HG03442 (cell line): ENCODE data around the gene METTL16.

Experiments
- ATAC-seq: cut with Tn5 transposase; IDR thresholded peaks from one replicate; pipeline ENCODE4 v1.9.1; 2021; ENCODE audit warnings: mild to moderate bottlenecking, moderate library complexity; ENCODE audit not compliant: unreplicated experiment

Gene METTL16

DNA sequence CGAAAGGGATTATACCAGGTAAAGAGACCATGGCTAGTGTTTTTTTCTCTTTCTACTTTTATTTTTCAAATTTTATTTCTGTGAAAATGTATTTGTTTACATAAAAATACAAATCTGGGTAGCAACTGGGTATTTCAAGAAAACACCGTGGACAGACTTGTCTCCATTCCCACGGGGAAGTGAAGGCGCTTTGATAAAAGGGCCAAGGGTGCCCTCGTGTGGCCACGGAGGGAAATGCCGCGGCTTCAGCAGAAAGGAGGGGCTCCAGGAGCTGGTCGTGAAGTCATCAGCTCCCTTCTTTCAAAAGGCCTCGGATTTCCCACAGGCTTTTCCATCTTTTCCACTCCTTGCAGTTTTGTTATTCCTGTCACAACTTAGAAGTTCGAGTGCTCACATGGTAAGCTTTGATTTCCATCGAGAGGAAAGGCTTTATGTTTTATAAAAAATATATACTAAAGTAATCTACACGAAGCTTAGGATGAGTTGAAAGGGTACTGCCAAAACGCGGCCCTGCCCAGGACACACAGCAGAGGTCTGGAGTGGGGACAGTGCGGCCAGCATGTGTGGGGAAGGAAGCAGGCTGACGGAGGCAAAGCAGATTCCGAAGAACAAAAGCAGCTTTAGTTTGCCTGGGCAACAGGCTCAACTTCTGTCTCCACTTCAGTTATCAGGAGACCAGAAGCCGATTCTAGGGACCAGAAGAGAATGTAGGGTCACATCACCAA is 95.5 kb downstream of the METTL16 start:
- ATAC-seq = no peak

DNA sequence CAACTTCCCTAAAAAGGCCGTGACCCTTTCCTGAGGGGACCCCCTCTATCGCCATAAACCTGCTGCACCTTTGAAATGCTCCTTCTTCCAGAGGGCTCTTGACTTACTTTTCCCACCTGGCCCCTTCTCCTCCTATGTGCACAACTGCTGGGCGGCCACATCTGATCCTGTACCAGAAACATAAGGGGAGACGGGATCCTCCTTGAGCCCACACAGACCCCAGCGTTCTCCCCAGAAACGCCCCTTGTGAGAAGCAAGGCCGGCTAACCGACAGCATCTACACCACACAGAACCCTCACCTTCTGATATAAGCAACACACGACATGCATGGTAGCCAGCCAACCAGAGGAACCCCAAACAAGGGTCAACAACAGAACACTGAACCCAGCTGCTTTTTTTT is 96.6 kb downstream of the METTL16 start:
- no peak for ATAC-seq

DNA sequence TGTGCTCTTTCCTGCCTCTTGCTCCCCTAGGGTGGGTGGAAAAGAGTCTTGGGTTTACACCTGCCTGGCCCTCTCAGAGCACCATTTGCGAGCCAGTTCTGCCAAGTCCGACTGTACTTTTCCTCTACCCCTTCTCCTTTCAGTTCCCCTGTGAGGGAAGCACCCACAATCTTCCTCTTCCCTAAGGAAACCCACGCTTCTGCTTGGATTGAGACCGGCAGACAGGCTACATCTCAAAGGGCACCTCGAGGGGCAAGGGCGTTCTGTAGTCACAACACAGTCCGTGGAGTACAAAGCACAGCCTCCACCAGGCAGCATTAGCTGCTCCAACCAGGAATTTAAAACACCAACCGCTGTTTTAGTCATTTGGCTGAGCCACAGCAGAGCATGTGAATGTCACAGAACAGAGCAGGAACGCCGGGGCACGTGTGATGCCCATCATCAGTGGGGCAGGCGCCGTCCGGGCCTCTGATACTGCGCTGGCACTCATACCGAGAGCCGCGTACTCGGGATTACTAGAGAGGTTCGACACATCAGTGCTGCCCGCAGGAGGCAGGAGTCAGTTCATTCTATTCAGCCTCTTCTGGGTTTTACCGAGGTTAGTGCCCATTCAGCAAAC is 97.1 kb downstream of the METTL16 start:
- no peak for ATAC-seq

DNA sequence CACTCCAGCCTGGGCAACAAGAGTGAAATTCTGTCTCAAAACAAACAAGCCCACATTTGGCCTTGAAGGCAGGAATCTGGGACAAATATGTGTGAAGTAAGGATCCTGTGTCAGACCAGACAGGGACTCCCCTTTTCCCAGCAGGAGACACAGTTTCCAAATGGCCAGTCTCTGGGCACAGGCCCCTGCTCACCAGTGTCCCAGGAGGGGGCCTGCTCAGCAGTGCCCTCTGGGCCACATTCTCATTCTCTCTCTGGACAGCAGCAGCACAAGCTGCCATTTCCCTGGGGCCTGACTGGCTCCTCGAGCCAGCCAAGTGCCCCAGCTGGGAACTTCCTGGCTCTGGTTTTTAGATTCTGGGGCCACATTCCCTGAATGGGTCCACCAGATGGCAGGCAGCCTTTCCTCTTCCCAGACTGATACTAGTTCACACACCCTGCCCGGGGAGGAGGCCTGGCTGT is 99.1 kb downstream of the METTL16 start:
- no peak for ATAC-seq

DNA sequence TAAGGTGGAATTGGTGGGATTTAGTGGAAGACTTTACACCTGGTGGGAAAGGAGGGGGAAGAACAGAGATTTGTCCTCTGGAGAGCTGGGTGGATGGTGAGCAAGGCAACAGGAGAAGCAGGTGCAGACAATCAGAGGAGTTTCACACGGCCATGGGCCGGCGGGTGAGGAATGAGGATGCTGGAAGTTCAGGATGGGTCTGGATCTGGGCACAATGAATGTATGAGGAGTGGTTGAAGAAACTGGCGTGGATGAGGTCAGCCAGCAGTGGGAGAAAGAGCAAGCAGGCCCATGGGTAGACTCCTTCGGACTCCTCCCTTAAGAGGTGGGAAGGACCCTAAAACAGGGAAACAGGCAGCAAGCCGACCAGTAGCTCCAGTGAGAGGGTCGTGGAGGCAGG is 100.7 kb downstream of the METTL16 start:
- no peak for ATAC-seq

DNA sequence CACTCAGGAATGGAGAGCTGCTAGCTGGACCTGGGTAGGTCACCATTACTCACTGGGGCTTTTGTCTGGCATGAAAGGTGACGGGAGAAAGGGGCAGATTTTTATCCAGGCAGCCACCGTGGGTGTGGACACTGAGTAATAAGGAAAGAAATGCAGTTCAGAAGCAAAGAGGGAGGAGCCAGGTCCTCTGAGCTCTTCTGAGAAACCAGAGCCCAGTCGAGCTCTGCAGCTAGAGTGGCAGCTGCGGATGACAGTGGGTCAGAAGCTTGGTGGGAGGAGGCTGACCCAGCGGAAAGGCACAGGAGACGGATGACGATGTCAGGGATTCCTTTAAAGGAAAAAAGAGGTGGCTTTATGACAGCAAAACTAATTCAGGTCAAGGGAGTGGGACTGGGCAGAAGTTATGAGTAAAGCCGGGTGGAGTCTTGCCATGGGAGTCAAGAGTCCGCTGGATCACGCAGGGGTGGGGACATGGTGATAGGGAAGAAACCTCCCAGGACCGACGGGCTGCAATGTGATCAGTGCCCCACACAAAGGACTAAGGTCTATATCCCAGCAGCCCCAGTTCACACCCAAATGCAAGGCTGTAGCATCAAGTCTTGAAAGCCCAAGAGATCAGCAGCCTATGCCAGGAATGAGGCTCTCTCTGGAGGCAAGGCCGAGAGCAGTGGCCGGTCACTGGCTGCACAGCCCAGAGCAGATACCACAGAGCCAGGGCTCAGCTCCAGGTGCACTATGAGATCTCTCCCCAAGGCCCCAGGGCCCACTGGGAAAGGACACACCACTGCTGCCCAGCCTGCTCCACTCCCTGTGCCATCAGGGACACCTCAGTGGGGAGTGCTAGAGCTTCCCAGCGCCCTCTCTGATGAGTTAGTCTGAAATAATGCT is 104.5 kb downstream of the METTL16 start:
- no peak for ATAC-seq

DNA sequence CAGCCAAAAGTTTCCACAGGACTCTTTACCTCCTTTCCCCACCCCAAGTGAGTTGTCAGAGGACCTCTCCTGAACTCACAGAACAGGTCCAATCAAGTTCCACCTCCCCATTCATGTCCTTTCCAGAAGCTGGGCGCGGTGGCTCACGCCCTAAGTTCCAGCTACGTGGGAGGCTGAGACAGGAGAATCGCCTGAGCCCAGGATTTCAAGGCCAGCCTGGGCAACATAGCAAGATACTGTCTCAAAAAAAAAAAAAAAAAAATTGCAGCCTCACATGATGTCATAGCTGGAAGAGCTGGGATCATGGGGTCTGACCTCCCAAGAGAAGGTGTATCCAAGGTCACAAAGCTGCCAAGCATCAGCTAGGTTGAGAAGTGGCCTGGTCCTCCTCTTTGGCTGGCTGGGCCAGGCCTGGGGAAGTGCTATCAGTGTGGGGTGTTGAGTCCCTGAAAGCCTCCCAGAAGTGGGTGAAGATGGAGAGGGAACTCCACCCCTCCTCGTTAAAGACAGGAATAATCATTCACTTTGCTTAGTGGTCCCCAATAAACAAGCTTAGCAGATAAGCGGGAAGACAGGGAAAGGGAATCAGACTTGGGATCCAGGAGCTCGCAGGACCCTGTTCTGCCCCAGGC is 105.3 kb downstream of the METTL16 start:
- no peak for ATAC-seq

DNA sequence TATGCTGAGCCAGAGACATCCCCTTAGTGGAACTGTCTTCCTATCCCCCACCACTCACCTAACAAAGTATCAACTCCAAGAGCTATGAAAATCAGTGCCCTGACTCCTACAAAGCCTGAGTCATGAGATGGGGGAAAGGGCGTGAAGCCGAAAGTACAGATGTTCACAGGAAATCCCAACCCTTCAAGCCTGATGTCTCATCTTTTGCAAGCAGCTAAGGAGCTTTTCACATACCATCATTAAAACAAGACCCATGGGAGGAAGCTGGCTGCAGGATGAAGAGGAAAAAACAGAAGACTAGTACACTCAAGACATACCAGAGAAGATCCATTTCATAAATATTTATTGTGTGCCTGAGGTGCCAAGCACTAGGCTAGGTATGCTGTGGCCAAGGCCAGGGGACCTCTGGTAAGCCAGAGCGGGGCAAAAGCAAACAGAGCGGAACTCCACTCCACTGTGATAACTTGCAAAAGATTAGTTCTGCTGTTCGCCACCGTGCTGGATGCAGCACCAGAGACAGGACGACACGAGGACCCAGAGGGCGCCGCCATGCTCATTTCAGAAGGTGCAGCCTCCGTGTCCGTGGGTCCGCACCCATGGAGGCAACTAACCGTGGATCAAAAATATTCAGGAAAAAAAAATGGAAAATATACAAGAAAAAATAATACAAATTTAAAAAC is 106.3 kb downstream of the METTL16 start:
- no peak for ATAC-seq

DNA sequence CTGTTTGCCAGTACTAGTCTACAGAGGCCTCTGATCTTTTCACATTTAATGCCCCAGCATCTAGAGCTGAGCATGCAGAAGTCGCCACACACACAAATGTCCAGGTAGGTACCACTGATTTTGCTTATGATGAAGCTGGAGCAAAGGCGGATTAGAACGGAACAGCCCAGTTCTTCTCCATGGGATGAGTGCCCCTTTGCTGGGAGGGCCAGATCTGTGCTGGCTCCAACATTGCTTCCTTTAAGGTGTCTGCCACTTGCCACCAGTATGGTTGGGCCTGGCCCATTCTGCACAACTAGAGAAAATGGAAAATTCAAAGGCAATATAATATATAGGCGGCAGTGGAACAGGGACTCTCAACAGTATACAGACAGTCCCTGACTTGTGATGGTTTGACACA is 108.6 kb downstream of the METTL16 start:
- no peak for ATAC-seq

DNA sequence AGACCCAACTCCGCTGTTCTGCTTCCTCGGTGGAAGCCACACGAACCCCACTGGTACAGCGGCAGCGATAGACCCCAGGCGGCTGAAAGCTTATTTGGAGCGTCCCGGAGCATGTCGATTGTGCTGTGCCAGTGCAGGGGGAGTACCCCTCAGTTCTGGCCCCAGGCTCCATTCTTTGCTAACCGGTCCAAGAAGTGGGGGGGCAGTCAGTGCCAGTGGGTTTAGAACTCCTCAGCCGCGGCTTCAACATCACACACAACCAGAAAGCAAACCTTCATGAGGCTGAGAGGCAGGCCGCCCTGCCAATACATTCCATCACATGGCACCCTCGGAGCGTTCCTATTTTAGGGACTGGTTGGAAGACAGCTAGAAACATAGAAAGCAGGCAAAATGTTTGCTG is 109.1 kb downstream of the METTL16 start:
- no peak for ATAC-seq

DNA sequence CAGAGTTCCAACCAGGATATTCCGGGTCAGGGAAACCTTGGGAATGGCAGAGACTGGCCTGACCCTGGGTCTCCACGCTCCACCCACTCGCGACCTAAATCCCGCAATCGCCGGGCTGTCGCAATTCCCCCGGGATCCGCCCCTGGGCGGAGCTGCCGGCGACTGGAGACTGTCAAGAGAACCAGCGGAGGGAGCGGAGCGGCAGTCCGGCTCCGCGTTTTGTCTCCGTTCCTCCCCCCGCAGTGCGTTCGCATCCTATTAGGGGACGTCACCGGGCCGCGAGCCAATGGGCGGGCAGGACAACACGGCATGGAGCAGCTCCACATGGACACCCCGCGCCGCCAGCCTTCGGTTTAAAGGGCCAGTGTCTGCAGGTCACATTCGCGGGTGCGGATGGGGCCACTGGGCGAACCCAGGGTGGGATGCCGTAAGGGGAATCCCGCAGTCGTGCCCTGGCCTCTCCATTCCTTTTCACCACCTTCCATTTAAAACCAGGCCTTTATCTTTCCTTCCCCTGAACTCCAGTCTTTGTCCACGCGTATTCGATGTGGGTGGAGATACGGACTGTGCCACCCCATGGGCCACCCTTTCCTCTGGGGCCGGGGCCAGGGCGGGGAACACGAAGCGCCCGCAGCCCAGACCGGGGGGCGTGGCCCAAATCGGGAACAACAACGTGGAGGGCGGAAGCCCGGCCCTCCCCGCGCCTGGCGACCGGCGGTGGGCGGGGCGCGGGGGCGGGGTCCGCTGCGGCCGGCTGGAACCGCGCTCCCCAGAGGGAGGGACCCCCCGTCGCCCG is 110.1 kb downstream of the METTL16 start:
- ATAC-seq = peak; percentile 45

DNA sequence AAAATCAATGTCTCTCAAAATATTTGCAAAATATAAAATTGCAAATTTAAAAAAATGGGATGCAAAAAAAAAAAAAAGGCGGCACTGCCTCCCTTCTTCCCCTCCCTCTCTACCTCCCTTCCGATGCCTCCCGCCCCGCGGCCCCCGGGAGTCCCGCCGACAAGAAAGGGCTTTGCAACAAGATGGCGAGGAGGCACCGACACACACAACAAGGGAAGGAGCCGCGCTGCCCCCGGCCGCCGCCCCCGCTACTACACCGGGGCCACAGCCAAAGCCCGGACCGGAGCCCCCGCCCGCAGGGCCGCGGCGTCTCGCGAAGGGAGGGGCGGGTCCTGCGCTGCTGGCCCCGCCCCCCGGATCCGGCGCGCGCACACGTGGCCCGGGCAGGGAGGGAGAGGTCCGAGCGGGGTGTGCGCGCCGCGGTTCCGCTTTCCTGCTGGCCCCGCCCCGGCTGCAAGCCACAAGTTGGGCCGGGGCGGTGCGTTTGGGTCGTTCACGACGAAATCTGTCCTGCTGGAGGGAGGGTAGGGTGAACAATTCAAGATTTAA is 110.7 kb downstream of the METTL16 start, which contains the start of gene MNT:
Gene MNT (minus strand): TSS at position 184 of the 549 bp plus-strand sequence. CDS start 348 bp downstream, outside the sequence.
- peak; percentile 30 for ATAC-seq

DNA sequence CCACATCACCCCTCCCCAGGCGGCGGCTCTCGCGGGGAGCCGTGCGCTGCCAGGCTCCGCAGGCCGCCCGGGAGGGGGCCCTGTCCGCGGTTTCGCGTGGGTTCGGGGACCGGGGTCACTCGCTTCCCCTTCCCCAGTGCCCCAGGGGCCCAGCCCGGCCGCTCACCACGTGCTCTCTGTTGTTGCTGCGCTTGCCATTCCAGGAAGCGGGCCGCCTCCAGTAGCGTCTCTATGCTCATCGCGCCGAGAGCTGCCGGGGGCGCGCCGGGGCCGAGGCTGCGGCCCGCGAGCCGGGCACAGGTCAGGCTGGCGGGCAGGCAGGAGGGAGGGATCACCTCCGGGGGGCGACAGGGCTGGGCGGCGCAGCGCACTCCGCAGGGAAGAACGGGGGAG is 111.2 kb downstream of the METTL16 start:
- ATAC-seq = no peak

DNA sequence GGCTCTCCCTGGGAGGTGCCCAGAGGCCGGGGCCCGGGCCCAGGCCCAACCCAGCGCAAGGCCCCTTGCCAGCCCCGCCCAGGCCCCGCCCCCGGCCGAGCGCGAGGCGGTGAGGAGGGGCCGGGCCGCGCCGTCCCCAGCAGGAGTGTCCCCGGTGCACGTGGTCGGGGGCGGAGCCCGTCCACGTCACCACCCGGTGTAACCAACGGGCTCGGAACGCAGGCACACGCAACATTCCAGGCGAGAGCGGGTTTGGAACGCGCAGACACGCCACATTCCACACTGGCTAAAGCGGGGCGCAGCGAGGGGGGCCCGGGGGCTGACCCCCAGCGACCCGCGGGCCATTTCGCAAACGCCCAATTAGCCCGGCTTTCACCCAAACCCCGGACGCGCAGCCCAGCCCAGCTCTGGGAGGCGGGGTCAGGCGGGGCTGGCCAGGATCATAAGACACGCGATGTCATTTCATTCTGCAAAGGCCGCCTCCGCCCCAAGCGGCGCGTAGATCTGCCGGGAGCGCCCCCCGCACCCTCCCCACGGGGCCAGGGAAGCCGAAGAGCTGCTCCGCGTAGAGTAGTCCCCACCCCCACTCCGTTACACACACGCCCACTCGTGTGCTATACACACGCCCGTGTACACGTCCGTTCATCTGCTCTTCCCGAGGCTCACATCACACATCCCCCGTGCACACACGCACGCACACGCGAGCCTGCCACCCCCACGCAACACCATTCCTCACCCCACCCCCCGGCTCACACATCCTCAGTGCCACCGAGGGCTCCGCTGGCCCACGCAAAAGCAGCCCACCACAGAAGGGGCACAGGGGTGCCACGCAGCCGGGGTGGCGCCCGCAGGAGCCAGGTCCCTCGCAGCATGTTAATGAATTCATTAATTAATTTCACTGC is 111.9 kb downstream of the METTL16 start:
- peak; percentile 28 for ATAC-seq

DNA sequence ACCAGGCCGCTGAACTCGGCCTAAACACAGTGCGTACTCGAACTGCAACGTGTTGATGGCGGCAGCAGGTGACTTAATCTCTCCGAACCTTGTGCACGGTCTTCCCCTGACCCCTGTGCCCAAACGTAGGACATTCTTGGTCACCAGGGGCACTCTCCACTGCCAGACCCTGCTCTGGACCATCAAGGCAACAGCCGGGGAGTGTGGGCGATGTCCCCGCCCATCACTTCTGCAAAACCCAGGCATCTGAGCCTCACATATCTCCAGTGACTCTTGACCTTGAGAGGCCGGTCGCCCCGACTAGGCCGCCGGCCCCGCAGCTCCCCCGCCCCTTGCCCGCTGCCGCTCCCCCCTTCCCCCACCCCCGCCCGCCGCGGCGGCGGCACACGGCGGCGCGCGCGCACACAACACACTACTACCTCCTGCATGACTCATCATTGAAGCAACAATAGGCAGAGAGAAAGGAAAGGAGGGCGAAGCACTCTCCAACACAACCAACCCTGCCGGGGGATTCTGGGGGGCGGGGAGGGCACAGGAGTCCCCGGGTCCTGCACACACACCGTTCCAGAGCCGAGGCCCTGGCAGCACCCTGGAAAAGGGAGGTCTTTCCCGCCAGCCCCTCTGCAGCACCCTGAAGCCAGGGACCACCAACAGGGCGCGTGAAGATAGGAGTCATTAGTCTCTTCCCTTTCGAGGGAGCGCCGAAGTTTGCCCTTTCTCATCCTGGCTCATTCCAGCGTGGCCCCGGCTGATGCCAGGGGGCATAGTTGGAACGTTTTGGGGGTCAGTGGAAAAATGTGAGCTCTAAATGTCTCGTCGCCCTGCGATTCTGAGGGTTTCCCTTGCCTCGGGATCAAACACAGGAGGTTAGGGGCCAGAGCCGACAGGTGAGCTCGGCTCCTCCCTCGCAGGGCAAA is 112.8 kb downstream of the METTL16 start:
- ATAC-seq = no peak

DNA sequence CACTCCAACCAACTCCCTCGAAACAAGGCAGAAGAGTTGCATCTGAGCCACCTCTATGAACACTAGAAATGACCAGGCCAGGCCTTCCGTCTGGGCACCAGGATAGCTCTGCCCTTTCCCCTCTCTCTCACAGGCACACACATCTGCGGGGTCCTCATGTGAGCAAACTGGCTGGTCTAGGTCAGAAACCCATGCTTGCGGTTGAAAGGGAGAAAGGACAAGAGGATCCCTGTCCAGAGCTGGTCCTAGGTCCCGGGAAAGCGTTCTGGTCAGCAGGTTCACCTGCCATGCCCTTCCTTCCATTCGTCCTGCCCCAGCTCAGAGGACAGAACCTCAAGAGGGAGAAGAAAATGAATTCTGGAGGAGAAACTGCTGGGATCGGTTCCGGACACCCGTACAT is 113.5 kb downstream of the METTL16 start:
- ATAC-seq = no peak
